Calu3 (cell line): ENCODE data around the gene SMTNL2. TPM values are rescaled to one million over a fixed set of nuclear protein-coding genes. Genes with fewer than 3 reads are reported as not detected.

ENCODE experiments used
- BruUV-seq: library from RNA; stranded (reverse); fragments of 400-500 nt; replicated peaks from 2 replicates; lab custom pipeline; 2021; lab: Mats Ljungman, UMichigan
- CTCF ChIA-PET: fragments of 300-600 bp; sonication (Branson Sonifier 250); formaldehyde crosslinking; loops from one replicate; lab custom pipeline; 2022; ENCODE audit warnings: antibody characterized with exemption; lab: Charles Lee
- DNase-seq: peaks from one replicate; pipeline ENCODE4 v3.0.0; 2022
- H3K27ac Mint-ChIP-seq: one replicate; pipeline ENCODE4 v1.8.0; 2022; ENCODE audit warnings: mixed read lengths; ENCODE audit not compliant: unreplicated experiment
- H3K27me3 Mint-ChIP-seq: one replicate; pipeline ENCODE4 v1.8.0; 2022; ENCODE audit warnings: mixed read lengths; ENCODE audit not compliant: unreplicated experiment
- H3K36me3 Mint-ChIP-seq: one replicate; pipeline ENCODE4 v1.8.0; 2022; ENCODE audit warnings: mild to moderate bottlenecking, moderate library complexity, mixed read lengths; ENCODE audit not compliant: insufficient read depth, unreplicated experiment
- H3K4me1 Mint-ChIP-seq: one replicate; pipeline ENCODE4 v1.8.0; 2022; ENCODE audit warnings: mild to moderate bottlenecking, low read depth, mixed read lengths; ENCODE audit not compliant: unreplicated experiment
- H3K4me3 Mint-ChIP-seq: one replicate; pipeline ENCODE4 v1.8.0; 2022; ENCODE audit warnings: mild to moderate bottlenecking, low read depth, moderate library complexity, mixed read lengths; ENCODE audit not compliant: unreplicated experiment
- H3K9me3 Mint-ChIP-seq: one replicate; pipeline ENCODE4 v1.8.0; 2022; ENCODE audit warnings: low read depth, mixed read lengths; ENCODE audit not compliant: unreplicated experiment
- CTCF ChIP-seq: fragments of 200-600 bp; IDR thresholded peaks from one replicate; pipeline ENCODE4 v1.8.0; 2022; ENCODE audit warnings: antibody characterized with exemption; ENCODE audit not compliant: unreplicated experiment
- intact Hi-C: fragments of 100-400 bp; cut with micrococcal nuclease; formaldehyde crosslinking; loops from one replicate; pipeline ENCODE4 v1.10.0; 2022; ENCODE audit not compliant: unreplicated experiment
- total RNA-seq: library from RNA; stranded (reverse); gene quantifications from 2 replicates; pipeline ENCODE4 v1.2.3, GENCODE V29; 2022

SMTNL2 gene
- total RNA-seq, 1 experiment from 2014 or later = not detected

- CTCF ChIA-PET = interaction anchor here (0.6 to 1.0 kb wide), 2 partner anchors 137 to 491 kb away, joined by 3 read pairs; no protein-coding TSS in a partner anchor
- Mint-ChIP-seq H3K4me3 (peak overlapping the region; percentile 74), H3K36me3 (peaks cover 42% of the 10 kb centered on the region), H3K27ac (peak overlapping the region; percentile 53), H3K27me3 (no peaks in the 10 kb centered on the region), H3K4me1 (peaks cover 8% of the 10 kb centered on the region), H3K9me3 (no peaks in the 10 kb centered on the region)
- no peak for TF ChIP-seq CTCF
- BruUV-seq = no TSS peak
- intact Hi-C loops = no loop called here
- DNase-seq = no peak
Observed at GRCh38 chr17:4555873-4556759, 28.2 kb upstream of the SMTNL2 start.

GRCh38 chr17:4556996-4557395, 27.3 kb upstream of the SMTNL2 start:
- intact Hi-C loops = no loop called here
- no peak overlapping the region for H3K27ac Mint-ChIP-seq
- CTCF ChIA-PET = interaction anchor here (0.6 kb wide), 1 partner anchor 491 kb away, joined by 3 read pairs; no protein-coding TSS in a partner anchor
- BruUV-seq = no TSS peak
- H3K27me3 Mint-ChIP-seq = no peaks in the 10 kb centered on the region
- H3K4me3 Mint-ChIP-seq = no peak overlapping the region
- H3K9me3 Mint-ChIP-seq = no peaks in the 10 kb centered on the region
- peaks cover 13% of the 10 kb centered on the region for H3K4me1 Mint-ChIP-seq
- no peak for DNase-seq
- H3K36me3 Mint-ChIP-seq = peaks cover 35% of the 10 kb centered on the region
- TF ChIP-seq CTCF = no peak

GRCh38 chr17:4557626-4558346, 26.5 kb upstream of the SMTNL2 start:
- no peaks in the 10 kb centered on the region for H3K27me3 Mint-ChIP-seq
- no peak overlapping the region for H3K27ac Mint-ChIP-seq
- no peaks in the 10 kb centered on the region for H3K9me3 Mint-ChIP-seq
- intact Hi-C loops = no loop called here
- no peak overlapping the region for H3K4me3 Mint-ChIP-seq
- TF ChIP-seq CTCF = no peak
- peaks cover 27% of the 10 kb centered on the region for H3K36me3 Mint-ChIP-seq
- no peak for DNase-seq
- no TSS peak for BruUV-seq
- peaks cover 21% of the 10 kb centered on the region for H3K4me1 Mint-ChIP-seq
- CTCF ChIA-PET = no interaction called here

- peaks cover 23% of the 10 kb centered on the region for H3K4me1 Mint-ChIP-seq
- TF ChIP-seq CTCF = no peak
- H3K4me3 Mint-ChIP-seq = no peak overlapping the region
- no peak for DNase-seq
- peaks cover 22% of the 10 kb centered on the region for H3K36me3 Mint-ChIP-seq
- no TSS peak for BruUV-seq
- CTCF ChIA-PET = no interaction called here
- H3K27me3 Mint-ChIP-seq = no peaks in the 10 kb centered on the region
- H3K9me3 Mint-ChIP-seq = no peaks in the 10 kb centered on the region
- H3K27ac Mint-ChIP-seq = no peak overlapping the region
- intact Hi-C loops = no loop called here
Observed at GRCh38 chr17:4558347-4558971, 25.9 kb upstream of the SMTNL2 start.
